ENCODE results near the gene CXCL3.
A peak's percentile ranks its signal among the peaks of the same experiment; 100 is the strongest.
"Not testable (repeated sequence)": the region's sequence is repeated elsewhere in the genome, so short reads cannot be mapped to it uniquely, and the experiment has no call there.

Gene CXCL3

DNA sequence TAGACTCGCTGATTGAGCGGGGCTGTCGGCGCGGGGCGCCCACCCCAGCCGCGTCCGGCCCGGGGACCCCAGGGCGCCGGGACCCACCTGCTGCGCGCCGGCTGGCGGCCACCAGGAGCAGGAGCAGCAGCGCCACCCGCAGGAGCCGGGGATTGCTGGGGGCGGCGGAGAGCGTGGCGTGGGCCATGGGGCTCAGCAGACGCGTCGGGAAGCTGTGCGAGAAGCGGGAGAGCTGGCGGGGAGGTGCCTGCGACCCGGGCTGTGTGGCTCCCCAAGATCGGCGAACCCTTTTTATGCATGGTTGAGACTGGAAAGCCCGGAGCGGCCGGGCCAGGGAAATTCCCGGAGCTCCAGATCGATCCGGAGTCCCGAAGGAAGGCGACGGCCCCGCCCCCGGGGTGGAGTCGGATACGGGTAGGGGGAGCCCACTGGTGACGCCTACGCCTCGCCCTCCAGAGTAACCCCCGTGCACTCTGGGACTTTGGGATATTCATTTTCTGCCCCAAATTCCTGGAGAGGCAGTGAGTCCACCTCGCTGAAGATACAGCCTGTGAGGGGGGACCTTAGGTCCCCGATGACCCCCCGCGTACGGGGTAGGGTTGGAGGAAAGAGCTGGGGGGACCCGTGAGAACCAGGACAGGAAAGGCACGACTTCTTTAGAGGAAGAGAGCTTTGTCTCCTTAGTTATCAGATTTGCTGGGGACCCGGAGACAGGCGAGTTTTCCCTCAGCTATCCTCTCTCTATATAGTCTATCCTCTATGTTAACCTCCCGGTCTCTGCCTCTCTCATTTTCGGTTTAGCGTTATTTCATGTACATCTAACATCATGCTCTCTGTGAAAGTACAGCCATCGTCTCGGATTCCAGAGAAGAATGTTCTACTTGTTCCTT lies at the start of gene CXCL3:
TSS of gene CXCL3 (minus strand) at position 265 of the 890 bp plus-strand sequence. CDS start at position 187, 78 bp downstream.
- peak in 1 of 2 donors; percentile 5 for DNase-seq (ENCODE audit: low read depth in 2 of 2)

DNA sequence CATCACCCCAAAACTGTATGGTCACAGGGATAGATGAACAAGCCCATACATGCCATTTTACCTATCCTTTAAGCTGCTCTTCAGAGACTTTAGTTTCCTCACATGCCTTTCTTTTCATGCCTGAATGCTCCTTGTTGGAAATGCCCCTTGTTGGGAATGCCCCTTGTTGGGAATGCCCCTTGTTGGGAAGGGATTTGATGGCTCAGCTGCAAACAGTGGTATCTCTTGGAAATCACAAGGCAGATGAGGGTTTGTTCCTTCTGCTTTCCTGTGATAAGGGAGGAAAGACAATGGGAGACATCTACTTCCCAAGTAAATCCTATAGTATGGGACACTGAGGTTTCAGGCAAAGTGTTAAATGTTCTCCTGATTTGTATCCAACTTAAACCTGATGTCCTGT lies 49.0 kb upstream of the CXCL3 start:
- DNase-seq (ENCODE audit: low read depth in 2 of 2): no peak

DNA sequence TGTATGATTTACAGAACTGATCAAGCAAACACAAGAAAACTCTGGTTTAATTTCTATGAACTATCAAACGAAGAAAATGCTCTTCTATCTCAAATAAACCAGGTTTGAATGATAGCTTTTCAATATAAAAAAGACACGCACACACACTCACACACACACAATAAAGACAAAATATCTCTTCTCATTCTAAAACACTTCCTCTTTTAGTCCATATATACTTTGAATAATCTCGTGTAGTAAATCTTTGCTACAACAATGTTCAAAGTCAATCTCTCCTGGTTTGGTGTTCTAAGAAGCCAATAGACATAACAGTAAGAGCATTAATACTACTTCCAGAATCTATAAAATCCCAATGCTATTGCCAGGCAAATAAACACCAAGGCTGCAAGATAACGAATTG lies 47.2 kb upstream of the CXCL3 start:
- no peak for DNase-seq (ENCODE audit: low read depth in 2 of 2)

DNA sequence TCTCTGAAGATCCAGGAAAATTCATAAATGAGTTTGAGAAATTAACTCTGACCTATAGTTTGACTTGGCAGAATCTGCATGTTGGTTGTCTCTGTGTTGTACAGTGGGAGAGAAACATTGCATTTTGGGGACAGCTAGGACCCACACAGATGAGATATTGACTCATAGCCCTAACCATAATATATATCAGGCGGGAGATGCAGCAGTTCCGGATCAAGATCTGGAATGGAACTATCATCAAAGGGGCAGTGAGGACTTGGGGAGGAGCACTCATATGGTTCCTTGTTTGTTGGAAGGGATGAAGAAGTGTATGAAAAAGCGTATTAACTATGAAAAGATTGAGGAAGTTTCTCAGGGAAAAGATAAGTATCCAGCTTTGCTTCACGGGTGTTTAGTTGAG lies 46.5 kb upstream of the CXCL3 start:
- DNase-seq (ENCODE audit: low read depth in 2 of 2): no peak

DNA sequence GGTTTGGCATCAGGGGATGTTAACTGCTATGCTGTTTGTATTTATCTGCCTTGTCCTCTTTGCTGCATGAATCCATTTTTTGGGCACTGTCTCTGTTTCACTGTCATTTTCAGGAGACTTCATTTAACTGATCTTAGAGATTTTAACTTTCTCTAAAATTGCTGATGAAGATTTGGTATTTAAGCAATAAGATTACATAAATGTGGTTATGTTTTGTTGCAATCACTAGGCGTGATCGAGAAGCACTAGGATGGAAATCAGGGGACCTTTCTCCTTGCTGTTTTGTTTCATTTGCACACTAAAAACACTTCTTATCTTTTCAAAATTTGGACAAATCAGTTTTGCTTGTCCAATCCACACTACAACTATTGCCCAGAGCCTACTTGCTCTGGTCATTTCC lies 45.1 kb upstream of the CXCL3 start:
- DNase-seq (ENCODE audit: low read depth in 2 of 2): no peak

DNA sequence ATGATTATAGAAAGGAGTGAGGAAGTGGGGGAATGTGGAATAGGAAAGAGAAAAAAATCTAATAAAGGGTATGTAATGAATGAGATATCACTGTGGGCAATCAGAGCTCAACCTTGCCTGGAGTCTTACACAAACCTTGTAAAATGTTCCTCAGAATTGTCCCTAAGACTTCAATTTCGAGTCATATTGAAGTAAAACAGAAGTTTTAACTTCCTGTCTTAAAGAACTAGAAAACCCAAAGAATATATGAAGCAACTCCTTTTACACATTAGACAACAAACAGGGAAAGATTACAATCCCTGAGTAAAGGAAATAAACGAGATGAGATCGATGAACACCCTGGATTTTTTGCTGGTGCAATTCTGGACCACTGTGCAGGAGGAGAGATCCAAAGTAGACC lies 42.5 kb upstream of the CXCL3 start:
- DNase-seq (ENCODE audit: low read depth in 2 of 2): no peak

DNA sequence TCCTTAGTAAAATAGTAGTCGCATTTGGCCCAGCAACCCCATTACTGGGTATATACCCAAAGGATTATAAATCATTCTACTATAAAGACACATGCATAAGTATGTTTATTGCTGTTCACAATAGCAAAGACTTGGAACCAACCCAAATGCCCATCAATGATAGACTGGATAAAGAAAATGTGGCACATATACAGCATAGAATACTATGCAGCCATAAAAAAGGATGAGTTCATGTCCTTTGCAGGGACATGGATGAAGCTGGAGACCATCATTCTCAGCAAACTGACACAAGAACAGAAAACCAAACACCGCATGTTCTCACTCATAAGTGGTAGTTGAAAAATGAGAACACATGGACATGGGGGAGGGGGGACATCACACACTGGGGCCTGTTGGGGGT lies 41.9 kb upstream of the CXCL3 start:
- not testable (repeated sequence) for DNase-seq (ENCODE audit: low read depth in 2 of 2)

DNA sequence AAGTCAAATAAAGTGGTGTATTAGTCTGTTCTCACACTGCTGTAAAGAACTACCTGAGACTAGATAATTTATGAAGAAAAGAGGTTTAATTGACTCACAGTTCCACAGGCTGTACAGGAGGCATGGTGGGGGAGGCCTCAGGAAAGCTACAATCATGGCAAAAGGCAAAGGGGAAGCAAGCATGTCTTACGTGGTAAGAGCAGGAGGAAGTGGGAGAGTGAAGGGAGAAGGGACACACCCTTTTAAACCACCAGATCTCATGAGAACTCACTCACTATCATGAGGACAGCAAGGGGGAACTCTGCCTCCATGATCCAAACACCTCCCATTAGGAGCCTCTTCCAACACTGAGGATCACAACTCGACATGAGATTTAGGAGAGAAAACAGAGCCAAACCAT lies 40.5 kb upstream of the CXCL3 start:
- DNase-seq (ENCODE audit: low read depth in 2 of 2): not testable (repeated sequence)

DNA sequence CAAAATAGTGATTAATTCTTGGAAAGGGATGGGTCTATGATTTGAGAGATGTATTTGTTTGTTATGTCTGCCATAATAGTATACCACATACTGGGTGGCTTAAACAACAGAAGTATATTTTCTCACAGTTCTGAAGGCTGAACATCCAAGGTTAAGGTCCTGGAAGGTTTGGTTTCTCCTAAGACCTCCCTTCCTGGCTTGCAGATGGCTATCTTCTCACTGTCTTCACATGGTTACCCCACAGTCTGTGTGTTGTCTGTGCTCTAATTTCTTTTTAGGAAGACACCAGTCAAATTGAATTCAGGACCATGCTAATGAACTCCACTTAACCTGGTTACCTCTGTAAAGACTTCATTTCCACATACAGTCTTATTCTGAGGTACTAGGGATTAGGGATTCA lies 34.9 kb upstream of the CXCL3 start:
- no peak for DNase-seq (ENCODE audit: low read depth in 2 of 2)

DNA sequence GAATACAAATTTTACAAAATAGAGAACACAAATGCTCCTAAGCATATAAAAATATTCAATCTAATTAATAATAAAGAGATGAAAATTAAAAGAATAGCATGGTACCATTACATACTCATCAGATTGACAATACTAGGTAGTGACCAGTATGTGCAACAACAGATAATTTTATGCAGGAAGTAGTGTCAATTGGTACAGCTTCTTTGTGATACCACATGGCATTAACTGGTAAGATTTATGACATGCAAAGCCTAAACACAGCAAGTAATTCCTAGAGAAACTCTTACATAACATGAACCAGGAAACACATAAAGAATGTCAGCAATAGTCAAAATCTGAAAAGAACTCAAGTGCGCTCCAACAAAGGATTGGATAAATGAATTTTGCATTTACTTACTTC lies 34.2 kb upstream of the CXCL3 start:
- DNase-seq (ENCODE audit: low read depth in 2 of 2): no peak

DNA sequence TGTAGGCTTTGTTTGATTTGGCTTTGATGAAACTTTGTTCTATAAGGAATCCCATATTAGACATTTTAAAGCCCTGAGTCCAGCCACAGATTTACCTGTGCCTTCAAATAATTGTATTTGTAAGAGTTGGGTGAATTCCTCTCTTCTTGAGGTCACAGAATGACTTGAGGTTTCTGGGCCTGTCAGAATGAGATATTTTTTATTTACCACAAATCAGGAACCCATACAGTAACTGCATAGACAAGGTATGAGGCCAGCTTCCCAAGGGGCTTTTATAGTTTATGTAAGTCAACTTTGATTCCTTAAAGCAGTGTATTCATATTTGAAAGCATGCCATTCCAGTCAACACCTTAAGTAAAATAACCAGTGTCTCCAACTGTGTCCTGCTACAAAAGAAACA lies 29.1 kb upstream of the CXCL3 start:
- no peak for DNase-seq (ENCODE audit: low read depth in 2 of 2)

DNA sequence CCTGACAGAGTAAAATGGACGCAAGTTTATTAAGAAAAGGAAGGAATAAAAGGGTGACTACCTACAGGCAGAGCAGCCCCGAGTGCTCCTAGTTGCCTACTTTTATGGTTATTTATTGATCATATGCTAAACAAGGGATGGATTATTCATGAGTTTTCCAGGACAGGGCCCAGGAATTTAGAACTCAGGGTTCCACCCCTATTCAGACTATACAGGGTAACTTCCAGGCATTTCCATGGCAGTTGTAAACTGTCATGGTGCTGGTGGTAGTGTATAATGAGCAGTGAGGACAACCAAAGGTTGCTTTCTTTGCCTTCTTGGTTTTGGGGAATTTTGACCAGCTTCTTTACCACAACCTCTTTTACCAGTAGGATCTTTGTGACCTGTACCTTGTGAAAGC lies 27.7 kb upstream of the CXCL3 start:
- no peak for DNase-seq (ENCODE audit: low read depth in 2 of 2)

DNA sequence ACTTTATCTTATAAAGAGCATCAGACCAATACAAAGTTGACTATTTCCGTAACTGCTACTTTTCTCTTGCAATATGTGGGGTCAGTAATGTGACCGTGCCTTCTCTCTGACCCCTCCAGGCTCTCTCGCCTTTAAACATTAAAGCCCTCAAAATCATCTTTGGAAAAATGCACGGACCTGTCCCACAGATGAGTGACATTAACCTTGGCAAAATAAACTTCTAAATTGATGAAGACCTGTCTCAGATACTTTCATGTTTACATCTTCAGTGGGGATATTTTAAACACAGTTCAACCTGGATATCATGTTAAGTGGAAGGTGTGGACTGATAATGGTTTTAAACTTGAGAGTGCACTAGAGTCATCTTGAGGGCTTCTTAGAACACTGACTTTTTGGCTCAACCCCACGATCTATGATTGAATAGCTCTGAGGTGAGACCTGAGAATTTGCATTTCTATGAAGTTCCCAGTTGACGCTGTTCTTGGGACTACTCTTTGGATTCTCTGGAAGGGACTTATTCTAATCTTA lies 26.7 kb upstream of the CXCL3 start:
- DNase-seq (ENCODE audit: low read depth in 2 of 2): no peak

DNA sequence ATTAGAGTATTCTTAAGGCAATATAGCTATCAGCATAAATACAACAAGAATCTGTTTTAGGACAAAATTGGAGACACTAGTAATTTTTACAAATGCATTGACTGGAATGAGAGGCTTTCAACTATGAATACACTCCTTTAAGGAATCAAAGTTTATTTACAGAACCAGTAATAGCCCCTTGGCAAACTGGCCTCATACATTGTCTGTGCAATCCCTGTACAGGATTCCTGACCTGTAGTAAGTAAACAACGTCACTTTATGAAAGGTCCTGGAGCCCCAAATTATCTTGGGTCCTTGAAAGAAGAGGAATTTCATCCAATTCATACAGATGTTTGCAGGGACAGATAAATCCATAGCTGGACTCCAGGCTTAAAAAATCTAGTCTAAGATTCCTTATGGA lies 25.4 kb upstream of the CXCL3 start:
- no peak for DNase-seq (ENCODE audit: low read depth in 2 of 2)

DNA sequence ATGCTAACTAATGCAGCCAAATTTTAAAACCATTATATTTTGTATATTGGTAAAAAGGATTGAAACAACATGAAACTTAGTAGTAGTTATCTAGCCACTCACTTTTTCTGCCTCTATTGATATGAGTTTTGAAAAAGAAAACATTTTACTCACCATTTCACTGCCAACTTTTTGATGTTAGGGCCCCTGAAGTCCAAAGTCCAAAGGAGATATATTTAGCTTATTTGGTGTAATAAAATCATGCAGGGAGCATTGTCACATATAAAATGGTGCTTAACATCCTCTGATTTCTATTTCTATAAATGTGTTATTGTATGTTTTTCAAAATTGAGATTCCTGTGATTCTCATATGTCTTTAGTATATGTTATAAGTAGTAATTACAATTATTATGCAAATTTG lies 24.5 kb upstream of the CXCL3 start:
- no peak for DNase-seq (ENCODE audit: low read depth in 2 of 2)

DNA sequence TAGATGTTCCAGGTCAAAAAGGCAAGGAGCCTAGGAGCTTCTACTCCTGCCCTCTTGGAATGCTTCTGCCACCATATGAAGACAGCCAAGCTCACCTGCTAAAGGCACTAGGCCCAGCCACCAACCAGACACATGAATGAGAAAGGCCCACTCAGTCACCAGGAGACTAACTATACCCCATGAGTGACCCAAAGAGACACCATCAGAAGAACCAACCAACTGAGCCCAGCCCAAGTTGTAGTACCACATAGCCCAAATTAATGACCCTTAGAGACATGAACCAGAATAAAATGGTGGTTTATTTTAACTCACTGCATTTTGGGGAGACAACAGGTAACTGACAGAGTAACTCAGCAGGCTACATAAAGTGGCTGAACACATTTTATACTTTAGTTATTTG lies 22.9 kb upstream of the CXCL3 start:
- DNase-seq (ENCODE audit: low read depth in 2 of 2): no peak

DNA sequence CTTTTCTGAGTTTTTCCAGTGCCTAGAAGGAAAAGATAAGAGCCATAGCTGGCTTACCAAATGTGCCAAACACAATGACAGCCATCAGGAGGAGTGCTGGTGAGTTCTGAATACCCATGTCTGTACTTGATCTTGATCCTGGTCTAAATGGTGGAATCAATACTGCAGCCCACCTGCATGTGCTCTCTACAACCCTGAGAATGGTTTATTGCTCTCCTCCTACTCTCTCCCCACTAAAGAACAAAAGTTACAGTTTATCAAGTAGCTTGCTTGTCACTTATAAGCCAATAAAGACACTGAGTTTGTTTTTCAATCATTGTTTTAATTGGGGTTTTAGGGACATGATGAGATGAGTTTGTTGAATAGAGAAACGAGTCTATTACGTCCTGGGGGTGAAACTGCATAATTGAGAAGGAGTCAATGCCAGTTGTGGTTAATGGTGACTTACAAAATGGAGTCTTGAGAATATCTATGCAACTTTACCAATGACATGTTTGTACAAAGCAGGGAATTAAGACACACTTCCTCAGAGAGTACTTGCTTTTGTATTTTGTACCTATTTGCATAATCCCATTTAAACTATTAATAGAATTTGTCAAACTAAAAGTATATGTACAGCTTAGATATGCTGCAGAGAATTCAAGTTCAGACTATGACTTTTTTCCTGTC lies 20.8 kb upstream of the CXCL3 start:
- no peak for DNase-seq (ENCODE audit: low read depth in 2 of 2)

DNA sequence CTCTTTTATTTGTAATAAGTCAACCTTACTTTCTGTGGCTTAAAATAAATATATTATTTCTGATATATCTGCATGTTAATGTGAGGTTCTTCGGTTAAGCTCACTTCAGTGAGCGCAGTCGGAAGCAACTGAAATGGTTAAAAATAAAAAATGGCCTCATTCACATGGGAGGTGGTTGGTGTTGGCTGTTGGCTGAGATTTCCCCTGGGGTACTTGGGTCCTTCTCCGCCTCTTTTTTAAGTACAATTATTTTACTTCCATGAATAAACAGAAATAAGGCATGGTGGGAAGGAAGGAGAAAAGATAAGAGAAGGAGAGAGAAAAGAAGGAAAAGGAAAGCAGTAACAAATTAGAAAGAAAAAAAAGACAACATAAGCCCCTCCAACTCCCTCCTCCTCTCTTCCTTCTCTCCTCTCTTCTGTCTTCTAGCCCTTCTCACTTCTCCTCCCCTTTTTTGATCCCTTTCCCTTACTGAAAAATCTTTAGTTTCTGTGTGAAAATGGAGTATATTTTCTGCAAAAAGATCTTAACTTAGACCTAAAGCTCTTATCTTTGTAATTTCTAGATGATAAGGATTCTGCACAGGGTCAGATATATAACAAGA lies 19.7 kb upstream of the CXCL3 start:
- no peak for DNase-seq (ENCODE audit: low read depth in 2 of 2)

DNA sequence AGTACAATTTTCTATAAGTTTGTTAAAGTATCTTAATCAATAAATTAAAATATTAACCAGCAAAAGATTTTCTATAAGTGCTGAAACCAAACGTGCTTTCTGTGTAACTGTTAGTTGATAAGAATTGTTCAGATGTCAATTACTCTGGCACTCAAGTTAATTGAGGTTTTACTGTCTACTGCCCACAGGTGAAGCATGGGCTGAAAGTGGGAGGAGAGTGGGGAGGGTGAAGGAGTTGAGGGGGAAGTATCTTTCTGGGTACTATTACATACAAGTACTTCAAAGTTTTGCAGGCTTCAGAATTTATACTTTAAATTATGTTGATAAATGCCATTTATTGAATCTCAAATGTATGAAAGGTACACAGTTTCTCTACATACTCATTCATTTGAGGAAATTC lies 19.1 kb upstream of the CXCL3 start:
- no peak for DNase-seq (ENCODE audit: low read depth in 2 of 2)

DNA sequence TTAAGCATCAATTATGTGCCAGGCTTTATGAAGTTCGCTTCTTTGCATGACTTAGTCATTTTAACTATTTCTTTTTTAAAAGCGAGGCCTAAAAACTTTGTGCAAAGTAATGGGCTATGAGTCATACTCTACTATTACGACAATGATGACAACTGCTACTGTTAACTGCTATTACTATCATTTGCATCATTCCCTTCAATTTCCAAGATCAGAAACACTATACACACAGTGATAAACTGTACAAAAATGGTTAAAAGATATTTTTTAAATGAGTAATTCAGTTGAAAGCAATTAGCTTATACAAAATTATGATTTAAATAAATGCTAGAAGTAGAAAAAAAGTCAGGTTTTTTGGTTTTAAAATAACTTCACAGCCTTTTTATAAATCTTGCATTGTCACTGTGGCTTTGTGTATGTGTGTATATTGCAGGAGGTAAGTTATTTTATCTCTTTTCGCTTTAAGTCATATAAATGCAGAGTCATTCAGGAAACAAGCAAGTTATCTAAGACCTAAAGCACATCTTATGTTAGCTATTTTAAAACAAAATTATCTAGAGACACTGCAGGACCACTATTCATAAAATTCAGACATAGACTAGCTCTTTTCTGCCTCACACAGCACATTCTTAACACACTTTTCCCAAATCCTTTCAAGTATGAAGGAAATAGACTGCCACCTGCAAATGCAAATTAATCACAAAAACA lies 18.5 kb upstream of the CXCL3 start:
- DNase-seq (ENCODE audit: low read depth in 2 of 2): no peak

DNA sequence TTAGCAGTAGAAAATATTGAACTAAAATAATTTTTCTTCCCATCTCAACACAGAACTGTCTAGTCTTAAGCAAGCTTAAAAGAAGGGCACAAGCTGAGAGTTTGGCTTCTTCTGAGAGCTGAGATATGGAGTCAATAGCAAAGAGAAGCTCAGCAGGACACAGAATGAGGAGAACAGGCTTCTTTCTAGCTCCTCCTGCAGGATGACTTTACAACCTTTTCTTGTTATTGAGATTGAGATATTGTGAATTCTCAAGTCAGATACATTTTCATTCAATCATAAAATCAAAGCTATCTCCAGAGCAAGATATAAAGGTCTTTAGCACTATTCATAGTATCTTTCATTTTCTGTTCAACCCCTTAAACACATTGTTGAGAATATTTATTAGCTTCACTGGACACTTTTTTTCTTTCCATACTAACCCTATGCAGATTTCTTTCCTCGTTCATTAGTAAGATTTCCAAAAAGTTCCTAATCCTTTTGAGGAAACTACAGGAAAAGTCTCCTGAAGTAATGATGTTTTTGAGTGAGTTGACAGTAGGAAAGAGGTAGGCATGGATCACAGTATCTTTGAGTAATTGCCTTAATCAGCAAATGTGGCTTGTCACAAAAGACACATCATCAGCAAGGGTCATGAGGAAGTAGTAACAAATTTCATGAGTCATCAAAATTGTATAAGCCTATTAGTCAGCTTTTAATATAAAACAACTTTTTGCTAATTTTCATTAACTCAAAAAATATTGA lies 17.8 kb upstream of the CXCL3 start:
- no peak for DNase-seq (ENCODE audit: low read depth in 2 of 2)
